Measurements from ENCODE around the gene BTBD18.

Gene BTBD18

GRCh38 chr11:57699813-57700212 is 51.8 kb downstream of the BTBD18 start:
- no peak overlapping the region for H3K4me3 ChIP-seq (ENCODE audit: low read depth, low read length)
- no peak for TF ChIP-seq CTCF (IDR thresholded peaks at IDR 0.05; ENCODE audit: borderline replicate concordance, insufficient read depth, low read depth, low read length)

DNA sequence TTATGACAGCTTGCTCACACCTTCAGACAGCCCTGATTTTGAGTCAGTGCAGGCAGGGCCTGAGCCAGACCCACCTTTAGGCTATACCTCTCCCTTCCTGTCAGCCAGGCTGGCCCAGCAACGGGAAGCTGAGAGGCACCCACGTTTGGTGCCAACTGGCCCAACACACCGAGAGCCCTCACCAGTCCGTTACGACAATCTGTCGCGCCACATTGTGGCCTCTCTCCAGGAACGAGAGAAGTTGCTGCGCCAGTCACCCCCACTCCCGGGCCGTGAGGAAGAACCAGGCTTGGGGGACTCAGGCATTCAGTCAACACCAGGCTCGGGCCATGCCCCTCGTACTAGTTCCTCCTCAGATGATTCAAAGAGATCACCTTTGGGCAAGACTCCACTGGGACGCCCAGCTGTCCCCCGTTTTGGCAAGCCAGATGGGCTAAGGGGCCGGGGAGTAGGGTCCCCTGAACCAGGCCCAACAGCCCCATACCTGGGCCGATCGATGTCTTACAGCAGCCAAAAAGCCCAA is 52.7 kb downstream of the BTBD18 start:
- H3K4me3 ChIP-seq (ENCODE audit: low read depth, low read length), result no peak overlapping the region
- TF ChIP-seq CTCF (IDR thresholded peaks at IDR 0.05; ENCODE audit: borderline replicate concordance, insufficient read depth, low read depth, low read length), result no peak
